Measurements from ENCODE around the gene PCSK6. TPM values are rescaled to one million over a fixed set of nuclear protein-coding genes. Genes with fewer than 3 reads are reported as not detected.

Gene PCSK6
- total RNA-seq, 2 experiments from 2014 or later, result 0.28 TPM; not detected in 1

DNA sequence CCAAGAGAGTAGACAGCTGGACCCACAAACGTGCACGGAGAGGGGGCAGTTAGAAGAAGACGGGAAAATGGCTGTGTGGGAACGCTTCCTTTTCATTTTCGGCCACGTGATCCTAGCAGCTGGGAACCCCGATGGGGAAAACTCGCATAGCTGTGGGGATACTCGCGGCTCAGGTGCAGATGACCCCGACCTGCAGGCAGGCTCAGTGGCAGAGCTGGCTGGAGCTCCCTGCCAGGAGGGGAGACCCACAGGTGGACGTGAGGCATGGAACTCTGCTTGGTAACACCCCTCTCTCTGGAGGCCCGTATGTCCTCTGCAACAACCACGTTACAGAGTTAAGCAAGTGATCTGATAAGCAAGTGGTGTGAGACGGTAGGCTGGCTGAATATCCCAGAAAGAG, 109.9 kb downstream of the PCSK6 start:
- Mint-ChIP-seq H3K4me1 (ENCODE audit: low read depth) (no peaks in the 10 kb centered on the region), H3K27ac (no peak overlapping the region)

DNA sequence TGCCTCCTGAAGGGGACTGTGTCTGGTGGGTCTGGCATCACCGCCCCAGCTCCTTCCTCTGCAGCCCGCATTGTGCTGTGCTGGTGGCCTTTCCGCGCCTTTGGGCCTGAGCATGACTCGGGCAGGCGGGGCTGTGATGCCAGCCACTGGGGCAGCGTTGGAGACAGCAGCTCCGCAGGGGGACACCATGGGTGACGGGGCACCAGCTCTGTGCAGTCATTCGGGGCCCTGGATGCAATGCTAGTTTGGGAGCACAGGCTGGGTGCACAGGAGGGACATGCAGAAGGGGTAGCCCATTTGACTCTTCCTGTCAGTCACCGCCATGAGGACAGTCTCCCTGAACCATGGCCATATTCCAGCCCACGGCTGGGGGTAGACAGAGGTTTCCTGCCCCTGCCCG, 110.6 kb downstream of the PCSK6 start:
- no peak overlapping the region for H3K27ac ChIP-seq (ENCODE audit: low read depth in 1 of 2, low read length in 2 of 2)
- H3K4me3 ChIP-seq (ENCODE audit: low read length), result no peak overlapping the region
- peaks cover 10% of the 10 kb centered on the region for H3K27me3 Mint-ChIP-seq
- no peak for ATAC-seq (ENCODE audit: poor library complexity)
- H3K27me3 ChIP-seq (ENCODE audit: control insufficient read depth in 1 of 2, insufficient read depth in 2 of 2, low read length in 2 of 2), result no peaks in the 10 kb centered on the region
- H3K27ac Mint-ChIP-seq, result no peak overlapping the region
- DNase-seq, result no peak
- no peaks in the 10 kb centered on the region for H3K9me3 ChIP-seq (ENCODE audit: control insufficient read depth in 1 of 2, insufficient read depth in 1 of 2, low read length in 2 of 2)
- intact Hi-C loops (cut with DNase I, micrococcal nuclease), result no loop called here
- H3K4me1 Mint-ChIP-seq (ENCODE audit: low read depth), result peaks cover under 1% of the 10 kb centered on the region
- no peak overlapping the region for H3K4me3 Mint-ChIP-seq
- no peaks in the 10 kb centered on the region for H3K9me3 Mint-ChIP-seq
- no peaks in the 10 kb centered on the region for H3K36me3 ChIP-seq (ENCODE audit: insufficient read depth, low read length)
- no peaks in the 10 kb centered on the region for H3K36me3 Mint-ChIP-seq (ENCODE audit: low read depth)
- ChIA-PET CTCF (no interaction called here), POLR2A (no interaction called here)
- no peaks in the 10 kb centered on the region for H3K4me1 ChIP-seq (ENCODE audit: insufficient read depth, low read length)
- TF ChIP-seq, protein P1, sequence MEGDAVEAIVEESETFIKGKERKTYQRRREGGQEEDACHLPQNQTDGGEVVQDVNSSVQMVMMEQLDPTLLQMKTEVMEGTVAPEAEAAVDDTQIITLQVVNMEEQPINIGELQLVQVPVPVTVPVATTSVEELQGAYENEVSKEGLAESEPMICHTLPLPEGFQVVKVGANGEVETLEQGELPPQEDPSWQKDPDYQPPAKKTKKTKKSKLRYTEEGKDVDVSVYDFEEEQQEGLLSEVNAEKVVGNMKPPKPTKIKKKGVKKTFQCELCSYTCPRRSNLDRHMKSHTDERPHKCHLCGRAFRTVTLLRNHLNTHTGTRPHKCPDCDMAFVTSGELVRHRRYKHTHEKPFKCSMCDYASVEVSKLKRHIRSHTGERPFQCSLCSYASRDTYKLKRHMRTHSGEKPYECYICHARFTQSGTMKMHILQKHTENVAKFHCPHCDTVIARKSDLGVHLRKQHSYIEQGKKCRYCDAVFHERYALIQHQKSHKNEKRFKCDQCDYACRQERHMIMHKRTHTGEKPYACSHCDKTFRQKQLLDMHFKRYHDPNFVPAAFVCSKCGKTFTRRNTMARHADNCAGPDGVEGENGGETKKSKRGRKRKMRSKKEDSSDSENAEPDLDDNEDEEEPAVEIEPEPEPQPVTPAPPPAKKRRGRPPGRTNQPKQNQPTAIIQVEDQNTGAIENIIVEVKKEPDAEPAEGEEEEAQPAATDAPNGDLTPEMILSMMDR (IDR thresholded peaks at IDR 0.05), result no peak

More for the DNA sequence above, 109.9 kb downstream of the PCSK6 start:
- Histone ChIP-seq H3K27me3 (ENCODE audit: control insufficient read depth in 1 of 2, insufficient read depth in 2 of 2, low read length in 2 of 2) (no peaks in the 10 kb centered on the region), H3K36me3 (ENCODE audit: insufficient read depth, low read length) (no peaks in the 10 kb centered on the region), H3K4me3 (ENCODE audit: low read length) (no peak overlapping the region), H3K9me3 (ENCODE audit: control insufficient read depth in 1 of 2, insufficient read depth in 1 of 2, low read length in 2 of 2) (no peaks in the 10 kb centered on the region), H3K4me1 (ENCODE audit: insufficient read depth, low read length) (no peaks in the 10 kb centered on the region), H3K27ac (ENCODE audit: low read depth in 1 of 2, low read length in 2 of 2) (no peak overlapping the region)
- H3K9me3 Mint-ChIP-seq, result no peaks in the 10 kb centered on the region
- POLR2A ChIA-PET, result no interaction called here
- no peak overlapping the region for H3K4me3 Mint-ChIP-seq
- H3K36me3 Mint-ChIP-seq (ENCODE audit: low read depth), result no peaks in the 10 kb centered on the region
- TF ChIP-seq, protein P1 (IDR thresholded peaks at IDR 0.05), result no peak
- peaks cover 4% of the 10 kb centered on the region for H3K27me3 Mint-ChIP-seq
- CTCF ChIA-PET, result no interaction called here
- no peak for DNase-seq
- ATAC-seq (ENCODE audit: poor library complexity), result no peak
- intact Hi-C loops (cut with DNase I, micrococcal nuclease), result no loop called here

GRCh38 chr15:101378171-101378755, 111.2 kb downstream of the PCSK6 start:
- Histone ChIP-seq H3K36me3 (ENCODE audit: insufficient read depth, low read length) (no peaks in the 10 kb centered on the region), H3K27me3 (ENCODE audit: control insufficient read depth in 1 of 2, insufficient read depth in 2 of 2, low read length in 2 of 2) (peaks cover 0 to under 1% of the 10 kb centered on the region in 2 experiments), H3K4me1 (ENCODE audit: insufficient read depth, low read length) (no peaks in the 10 kb centered on the region), H3K4me3 (ENCODE audit: low read length) (no peak overlapping the region), H3K27ac (ENCODE audit: low read depth in 1 of 2, low read length in 2 of 2) (no peak overlapping the region), H3K9me3 (ENCODE audit: control insufficient read depth in 1 of 2, insufficient read depth in 1 of 2, low read length in 2 of 2) (no peaks in the 10 kb centered on the region)
- TF ChIP-seq, protein P1 (IDR thresholded peaks at IDR 0.05), result no peak
- no peak for ATAC-seq (ENCODE audit: poor library complexity)
- intact Hi-C loops (cut with DNase I, micrococcal nuclease), result no loop called here
- no peak for DNase-seq
- Mint-ChIP-seq H3K27me3 (peaks cover 16% of the 10 kb centered on the region), H3K4me3 (no peak overlapping the region), H3K4me1 (ENCODE audit: low read depth) (peaks cover 4% of the 10 kb centered on the region), H3K9me3 (no peaks in the 10 kb centered on the region), H3K36me3 (ENCODE audit: low read depth) (no peaks in the 10 kb centered on the region), H3K27ac (no peak overlapping the region)
- POLR2A ChIA-PET, result no interaction called here
- CTCF ChIA-PET, result no interaction called here

Measured in CD4-positive, alpha-beta T cell (primary cell).